Epithelial cell of proximal tubule (primary cell): ENCODE results near the gene VKORC1. TPM values are rescaled to one million over a fixed set of nuclear protein-coding genes. Genes with fewer than 3 reads are reported as not detected.

Source experiments
- DNase-seq: peaks from one replicate; pipeline ENCODE4 v3.0.0-alpha.2; 2011; ENCODE audit warnings: low read depth
- H3K4me3 ChIP-seq: 2 replicates; pipeline ENCODE4 v1.5.1; 2011; ENCODE audit warnings: low read depth, mild to moderate bottlenecking, low read length
- CTCF ChIP-seq: conservative IDR thresholded peaks from 2 replicates; pipeline ENCODE4 v1.5.1; 2012; ENCODE audit warnings: low read depth, mild to moderate bottlenecking, low read length
- total RNA-seq: library from RNA; depleted of rRNA; stranded (reverse); fragments of >200 nt; gene quantifications from 2 replicates; pipeline ENCODE4 v1.2.3, GENCODE V29; 2015

Gene VKORC1
- total RNA-seq, 1 donor from 2014 or later = 214 TPM

GRCh38 chr16:31067342-31067741, 27.3 kb downstream of the VKORC1 start:
- no peak for TF ChIP-seq CTCF
- H3K4me3 ChIP-seq = no peak overlapping the region
- DNase-seq = no peak

GRCh38 chr16:31064882-31065461, 29.6 kb downstream of the VKORC1 start:
- DNase-seq = no peak
- no peak overlapping the region for H3K4me3 ChIP-seq
- no peak for TF ChIP-seq CTCF

- no peak overlapping the region for H3K4me3 ChIP-seq
- DNase-seq = no peak
- no peak for TF ChIP-seq CTCF
Measured at GRCh38 chr16:31063843-31064611, 30.6 kb downstream of the VKORC1 start.

GRCh38 chr16:31063495-31063842, 31.1 kb downstream of the VKORC1 start:
- no peak overlapping the region for H3K4me3 ChIP-seq
- TF ChIP-seq CTCF = no peak
- no peak for DNase-seq

GRCh38 chr16:31061813-31062440, 32.7 kb downstream of the VKORC1 start:
- no peak for TF ChIP-seq CTCF
- H3K4me3 ChIP-seq = no peak overlapping the region

GRCh38 chr16:31061126-31061812, 33.3 kb downstream of the VKORC1 start:
- no peak overlapping the region for H3K4me3 ChIP-seq
- no peak for DNase-seq
- TF ChIP-seq CTCF = no peak

More at GRCh38 chr16:31061813-31062440, 32.7 kb downstream of the VKORC1 start:
- no peak for DNase-seq
